Effector memory CD4-positive, alpha-beta T cell (primary cell): ENCODE results near the gene AWAT2.

ENCODE experiments used
- DNase-seq, 3 donors: peaks; one replicate each; pipeline ENCODE4 v3.0.0-alpha.2; 2020
- H3K27ac ChIP-seq: 2 replicates; pipeline ENCODE4 v1.7.0; 2013; ENCODE audit warnings: mild to moderate bottlenecking, low read length, moderate library complexity; ENCODE audit not compliant: insufficient read depth, poor library complexity, severe bottlenecking
- H3K27me3 ChIP-seq: replicated peaks from 2 replicates; pipeline ENCODE4 v1.7.0; 2013; ENCODE audit warnings: mild to moderate bottlenecking, low read length; ENCODE audit not compliant: insufficient read depth, control insufficient read depth, poor library complexity, severe bottlenecking
- H3K36me3 ChIP-seq: 2 replicates; pipeline ENCODE4 v1.7.0; 2013; ENCODE audit warnings: mild to moderate bottlenecking, low read length, moderate library complexity; ENCODE audit not compliant: control insufficient read depth, insufficient read depth
- H3K4me1 ChIP-seq: 2 replicates; pipeline ENCODE4 v1.7.0; 2013; ENCODE audit warnings: low read length, mild to moderate bottlenecking; ENCODE audit not compliant: control insufficient read depth, insufficient read depth, poor library complexity, severe bottlenecking
- H3K4me3 ChIP-seq: 2 replicates; pipeline ENCODE4 v1.7.0; 2013; ENCODE audit warnings: low read length, low read depth, mild to moderate bottlenecking; ENCODE audit not compliant: insufficient read depth, poor library complexity, severe bottlenecking
- H3K9me3 ChIP-seq: 2 replicates; pipeline ENCODE4 v1.7.0; 2013; ENCODE audit warnings: mild to moderate bottlenecking, low read length, moderate library complexity; ENCODE audit not compliant: control insufficient read depth

The AWAT2 gene

DNA sequence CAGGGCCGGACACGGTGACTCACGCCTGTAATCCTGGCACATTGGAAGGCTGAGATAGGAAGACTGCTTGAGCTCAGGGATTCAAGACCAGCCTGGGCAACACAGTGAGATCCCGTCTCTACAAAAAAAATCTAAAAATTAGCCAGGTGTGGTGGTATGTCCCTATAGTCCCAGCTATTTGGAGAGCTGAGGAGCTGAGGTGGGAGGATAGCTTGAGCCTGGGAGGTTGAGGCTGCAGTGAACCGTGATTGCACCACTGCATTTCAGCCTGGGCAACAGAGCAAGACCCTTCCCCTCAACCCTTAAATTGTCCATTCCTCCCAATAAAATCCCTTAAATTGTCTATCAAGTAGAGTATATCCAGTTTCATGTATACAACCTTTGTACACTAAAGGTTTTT lies 29.6 kb upstream of the AWAT2 start:
- H3K4me3 ChIP-seq = no peak overlapping the region
- H3K27me3 ChIP-seq = no peaks in the 10 kb centered on the region
- no peaks in the 10 kb centered on the region for H3K9me3 ChIP-seq
- H3K4me1 ChIP-seq = no peaks in the 10 kb centered on the region
- H3K36me3 ChIP-seq = no peaks in the 10 kb centered on the region
- H3K27ac ChIP-seq = no peak overlapping the region
- DNase-seq = no peak

GRCh38 chrX:70066646-70067045 lies 16.9 kb upstream of the AWAT2 start:
- H3K27me3 ChIP-seq = no peaks in the 10 kb centered on the region

GRCh38 chrX:70062961-70063550 lies 13.3 kb upstream of the AWAT2 start:
- no peak for DNase-seq
- Histone ChIP-seq H3K27ac (no peak overlapping the region), H3K27me3 (no peaks in the 10 kb centered on the region), H3K4me3 (no peak overlapping the region), H3K36me3 (no peaks in the 10 kb centered on the region), H3K9me3 (no peaks in the 10 kb centered on the region), H3K4me1 (no peaks in the 10 kb centered on the region)

More at GRCh38 chrX:70066646-70067045, 16.9 kb upstream of the AWAT2 start:
- Histone ChIP-seq H3K27ac (no peak overlapping the region), H3K9me3 (no peaks in the 10 kb centered on the region), H3K4me1 (no peaks in the 10 kb centered on the region), H3K4me3 (no peak overlapping the region), H3K36me3 (no peaks in the 10 kb centered on the region)
- DNase-seq = no peak

GRCh38 chrX:70062076-70062475 lies 12.3 kb upstream of the AWAT2 start, which contains the start of gene OTUD6A:
Gene OTUD6A, plus strand, starts transcription at chrX:70062457. Its CDS starts 68 bp downstream, at chrX:70062525.
- Histone ChIP-seq H3K27me3 (no peaks in the 10 kb centered on the region), H3K4me3 (no peak within 1 kb of the TSS), H3K27ac (no peak within 1 kb of the TSS), H3K4me1 (no peaks in the 10 kb centered on the region), H3K9me3 (no peaks in the 10 kb centered on the region), H3K36me3 (no peaks in the 10 kb centered on the region)
- no peak for DNase-seq

DNA sequence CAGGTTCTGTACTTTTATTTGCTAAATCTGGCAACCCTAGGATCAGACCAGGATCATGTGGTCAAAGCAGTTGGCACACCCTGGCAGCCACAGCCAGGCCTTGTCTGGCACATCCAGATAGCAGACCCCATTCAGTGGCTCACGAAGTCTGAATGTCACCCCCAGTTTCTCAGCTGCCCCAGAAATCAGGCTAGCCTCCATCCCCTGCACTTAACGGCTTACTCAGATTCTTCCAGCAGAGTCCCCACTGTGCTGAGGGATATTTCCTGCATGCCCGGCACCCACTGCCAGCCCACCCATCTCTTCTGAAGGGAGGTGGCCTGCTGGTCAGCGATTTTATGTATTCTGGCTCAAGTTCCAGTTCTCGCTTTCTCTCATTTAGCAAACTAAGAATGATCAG lies 4.7 kb upstream of the AWAT2 start:
- Histone ChIP-seq H3K27ac (no peak overlapping the region), H3K4me3 (no peak overlapping the region), H3K4me1 (no peaks in the 10 kb centered on the region), H3K36me3 (no peaks in the 10 kb centered on the region), H3K9me3 (no peaks in the 10 kb centered on the region), H3K27me3 (no peaks in the 10 kb centered on the region)
- DNase-seq = no peak

DNA sequence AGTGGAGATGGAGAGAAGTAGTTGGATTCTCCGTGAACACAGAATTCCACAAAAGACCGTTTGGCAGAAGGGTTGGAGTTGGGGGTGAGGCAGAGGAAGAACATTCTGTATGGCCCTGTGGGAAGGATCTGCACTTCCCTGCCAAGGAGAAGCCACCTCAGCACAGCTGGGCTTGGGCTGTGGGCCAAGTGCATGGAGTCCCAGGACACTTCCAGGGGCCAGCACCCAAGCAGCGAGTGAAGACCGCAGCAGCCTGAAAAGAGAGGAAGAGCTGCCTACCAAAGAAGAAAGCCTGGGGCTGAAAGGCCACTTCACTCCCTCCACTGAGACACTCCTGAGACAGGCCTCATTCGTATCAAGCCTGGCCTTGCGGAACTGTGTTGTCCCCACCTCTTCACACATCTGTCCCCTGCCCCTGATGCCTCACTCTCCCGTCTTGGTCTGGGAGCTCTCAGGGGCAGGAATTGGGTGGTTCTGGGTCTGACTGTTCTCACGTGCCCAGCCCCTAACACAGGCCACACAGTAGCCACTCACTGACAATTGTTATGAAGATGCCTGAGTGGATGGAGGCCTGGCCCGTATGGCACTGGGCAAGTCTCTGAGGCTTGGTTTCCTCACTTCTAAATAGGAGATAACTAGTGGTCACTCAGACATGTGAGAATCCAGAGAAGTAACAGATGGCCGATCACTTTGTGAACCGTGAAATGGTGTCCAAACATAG lies 3.3 kb upstream of the AWAT2 start:
- H3K4me1 ChIP-seq = no peaks in the 10 kb centered on the region
- no peak overlapping the region for H3K4me3 ChIP-seq

GRCh38 chrX:70049406-70049805 lies 332 bp downstream of the AWAT2 start:
- Histone ChIP-seq H3K27ac (no peak overlapping the region), H3K4me1 (no peaks in the 10 kb centered on the region), H3K36me3 (no peaks in the 10 kb centered on the region), H3K4me3 (no peak overlapping the region), H3K9me3 (no peaks in the 10 kb centered on the region), H3K27me3 (no peaks in the 10 kb centered on the region)
- no peak for DNase-seq

More for the DNA sequence above, 3.3 kb upstream of the AWAT2 start:
- no peak overlapping the region for H3K27ac ChIP-seq
- H3K9me3 ChIP-seq = no peaks in the 10 kb centered on the region
- no peaks in the 10 kb centered on the region for H3K36me3 ChIP-seq
- no peaks in the 10 kb centered on the region for H3K27me3 ChIP-seq
- DNase-seq = no peak

DNA sequence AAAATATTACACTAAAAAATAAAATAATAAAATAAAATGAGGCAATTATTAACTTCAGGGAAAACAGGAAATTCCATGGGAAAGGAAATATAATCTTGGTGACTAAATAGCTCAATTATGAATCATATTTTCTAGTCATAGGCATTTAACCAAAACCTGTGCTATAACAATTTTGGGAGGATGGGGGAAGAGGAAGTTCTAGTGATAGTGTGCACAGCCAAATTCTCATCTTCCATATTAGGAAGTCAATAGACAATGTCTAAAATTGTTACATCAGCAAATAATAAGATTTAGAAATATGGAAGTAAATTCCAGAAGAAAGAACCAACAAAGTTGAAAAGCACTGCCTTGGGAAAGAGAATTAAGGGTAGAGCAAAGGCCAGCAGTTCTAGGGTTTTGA lies 2.8 kb downstream of the AWAT2 start:
- Histone ChIP-seq H3K27ac (no peak overlapping the region), H3K9me3 (no peaks in the 10 kb centered on the region), H3K4me1 (no peaks in the 10 kb centered on the region), H3K27me3 (no peaks in the 10 kb centered on the region), H3K36me3 (no peaks in the 10 kb centered on the region), H3K4me3 (no peak overlapping the region)
- no peak for DNase-seq

DNA sequence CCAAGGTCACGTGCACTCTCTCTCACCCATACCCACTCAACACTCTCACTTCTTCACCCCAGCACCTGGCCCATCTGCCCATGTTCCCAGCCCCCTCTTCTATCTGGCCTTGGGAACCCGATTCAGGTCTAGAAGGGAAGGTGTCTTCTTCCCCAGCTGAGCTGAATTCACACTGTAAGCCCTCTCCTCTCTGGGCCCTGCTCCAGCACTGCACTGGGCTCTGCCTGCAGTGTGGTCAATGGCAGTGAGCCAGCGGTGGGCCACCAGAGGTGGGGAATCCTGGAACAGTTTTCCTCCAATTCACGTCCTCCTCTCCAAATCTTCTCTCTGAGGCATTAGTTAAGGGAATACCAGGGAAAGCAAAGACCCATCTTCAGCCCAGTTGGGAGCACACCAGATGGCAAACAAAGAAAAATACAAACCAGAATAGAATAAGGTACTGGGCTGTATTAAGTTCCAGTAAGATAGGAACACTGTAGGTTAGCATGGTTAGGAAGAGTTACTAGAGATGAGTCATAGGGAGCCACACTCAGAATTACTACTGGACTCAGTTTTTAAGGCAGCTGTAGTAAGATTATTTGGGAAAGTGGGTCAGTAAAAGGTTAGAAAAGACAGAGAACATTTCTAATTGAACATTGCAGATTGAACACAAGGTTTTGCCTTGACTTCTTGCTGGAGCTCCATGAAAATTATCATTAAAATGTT lies 5.0 kb downstream of the AWAT2 start:
- no peaks in the 10 kb centered on the region for H3K4me1 ChIP-seq
- DNase-seq = no peak
- H3K27me3 ChIP-seq = no peaks in the 10 kb centered on the region
- no peak overlapping the region for H3K27ac ChIP-seq
- H3K36me3 ChIP-seq = no peaks in the 10 kb centered on the region
- no peak overlapping the region for H3K4me3 ChIP-seq
- no peaks in the 10 kb centered on the region for H3K9me3 ChIP-seq

DNA sequence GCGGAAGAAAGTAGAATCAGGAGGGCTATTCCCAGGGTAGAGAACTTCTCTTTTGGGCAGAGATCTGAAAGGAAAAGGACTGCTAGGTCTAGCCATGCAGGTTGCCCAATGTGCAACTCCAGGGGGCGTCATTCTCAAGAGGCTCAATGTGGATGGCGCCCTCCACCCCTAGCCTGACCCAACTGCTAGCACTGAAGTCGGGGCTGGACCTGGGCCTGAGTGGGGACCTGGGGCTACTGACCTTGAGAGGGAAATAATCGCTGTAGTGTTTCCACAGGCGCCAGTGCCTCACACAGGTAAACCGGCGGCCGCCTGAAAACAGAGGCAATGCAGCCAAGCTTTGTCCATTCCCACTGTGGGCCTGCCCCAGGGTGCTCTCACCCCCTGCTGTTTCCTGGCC lies 6.1 kb downstream of the AWAT2 start:
- no peaks in the 10 kb centered on the region for H3K36me3 ChIP-seq

More for the DNA sequence above, 6.1 kb downstream of the AWAT2 start:
- H3K4me1 ChIP-seq = no peaks in the 10 kb centered on the region
- no peaks in the 10 kb centered on the region for H3K27me3 ChIP-seq
- DNase-seq = no peak
- no peaks in the 10 kb centered on the region for H3K9me3 ChIP-seq
- H3K27ac ChIP-seq = no peak overlapping the region
- H3K4me3 ChIP-seq = no peak overlapping the region
